C1 segment of cervical spinal cord (tissue), 14 donors: Measurements from ENCODE around the gene SLC13A2.

Source experiments
- DNase-seq, 14 donors: peaks; one replicate each; lab custom pipeline; 2025; lab: John Stamatoyannopoulos, UW

The SLC13A2 gene

DNA sequence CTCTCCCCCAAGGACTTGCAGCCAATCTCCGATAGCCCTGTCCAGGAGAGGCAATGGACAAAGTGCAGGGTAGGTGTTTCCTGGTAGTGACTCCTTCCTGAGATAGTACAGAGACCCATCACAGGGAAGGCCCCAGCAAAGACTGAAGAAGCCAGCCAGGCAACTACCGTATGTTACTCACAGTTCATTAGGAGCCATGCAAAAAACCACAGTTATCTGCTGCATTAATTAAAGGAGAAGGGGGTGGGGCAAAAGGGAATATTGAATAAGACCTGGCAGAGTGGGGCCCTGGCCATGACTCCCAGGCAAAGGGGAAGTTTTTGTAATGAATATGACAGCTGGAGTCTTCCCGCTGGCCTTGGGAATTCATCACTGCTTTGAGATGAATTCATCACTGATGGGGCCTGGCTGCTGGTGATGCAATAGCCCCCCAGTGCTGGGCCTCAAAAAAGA is 2.5 kb upstream of the SLC13A2 start:
- DNase-seq, result no peak

DNA sequence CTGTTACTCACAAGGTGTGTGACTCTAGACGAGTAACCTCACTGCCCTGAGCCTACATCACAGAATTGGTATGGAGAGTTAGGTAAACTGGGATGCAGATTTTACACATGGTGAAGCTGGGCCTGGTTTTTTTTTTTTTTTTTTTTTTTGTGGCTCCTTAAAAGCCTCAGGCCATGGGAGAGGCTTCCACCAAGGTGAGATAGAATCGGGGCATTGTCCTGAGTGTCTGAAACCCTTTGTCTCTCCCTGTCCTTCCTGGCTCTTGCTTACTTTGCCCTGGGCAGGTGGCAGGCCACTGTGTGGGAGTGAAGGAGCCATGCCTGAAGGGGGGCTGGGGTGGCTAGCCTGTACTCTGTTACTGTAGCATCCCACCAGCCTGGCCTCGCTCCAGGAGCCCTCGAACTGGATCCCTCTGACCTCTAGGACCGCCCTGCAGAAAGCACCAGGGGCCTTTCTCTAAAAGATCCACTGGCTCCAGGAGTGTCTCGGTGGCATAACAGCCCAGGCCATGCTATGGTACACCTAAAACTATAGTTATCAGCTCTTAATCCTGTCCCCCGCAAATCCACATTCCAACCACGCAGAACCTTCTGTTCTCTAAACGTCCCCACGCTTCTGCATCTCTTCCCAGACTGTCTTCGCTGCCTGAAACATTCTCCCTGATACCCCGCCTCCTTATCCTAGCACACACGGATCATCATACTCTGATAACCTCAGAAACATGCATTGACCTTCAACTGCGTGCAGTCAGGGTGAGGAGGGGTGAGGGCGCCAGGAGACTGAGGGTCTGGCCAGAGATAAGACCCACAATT is 1.7 kb upstream of the SLC13A2 start:
- no peak for DNase-seq

DNA sequence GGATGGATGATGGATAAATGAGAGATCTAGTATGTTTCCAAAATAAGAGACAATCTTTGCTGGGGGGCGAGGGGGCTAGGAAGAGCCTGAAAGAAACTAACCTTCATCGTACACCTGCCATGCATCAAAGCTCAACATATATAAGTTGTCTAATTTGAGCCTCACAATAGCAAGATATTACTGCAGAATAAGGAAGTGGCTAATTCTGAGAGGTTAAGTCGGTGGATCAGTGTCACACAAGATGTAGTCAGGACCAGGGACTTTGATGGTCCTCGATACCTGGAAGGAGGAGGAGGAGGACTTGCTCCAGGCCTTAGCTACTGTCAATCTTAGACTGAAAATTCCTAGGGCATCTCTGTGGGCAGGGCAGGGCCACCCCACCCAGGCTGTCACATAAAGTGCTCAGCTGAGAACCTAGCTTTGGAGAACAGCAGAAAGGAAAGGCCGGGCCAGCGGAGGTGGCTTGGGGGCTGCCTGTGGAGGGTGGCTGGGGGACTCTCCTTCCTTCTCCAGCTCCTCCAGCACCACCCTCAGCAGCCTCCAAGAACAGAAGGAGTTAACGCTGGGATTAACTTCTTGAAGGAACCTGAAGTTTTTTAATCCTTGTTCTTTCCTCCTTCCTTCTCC is 460 bp upstream of the SLC13A2 start:
- DNase-seq, result no peak

DNA sequence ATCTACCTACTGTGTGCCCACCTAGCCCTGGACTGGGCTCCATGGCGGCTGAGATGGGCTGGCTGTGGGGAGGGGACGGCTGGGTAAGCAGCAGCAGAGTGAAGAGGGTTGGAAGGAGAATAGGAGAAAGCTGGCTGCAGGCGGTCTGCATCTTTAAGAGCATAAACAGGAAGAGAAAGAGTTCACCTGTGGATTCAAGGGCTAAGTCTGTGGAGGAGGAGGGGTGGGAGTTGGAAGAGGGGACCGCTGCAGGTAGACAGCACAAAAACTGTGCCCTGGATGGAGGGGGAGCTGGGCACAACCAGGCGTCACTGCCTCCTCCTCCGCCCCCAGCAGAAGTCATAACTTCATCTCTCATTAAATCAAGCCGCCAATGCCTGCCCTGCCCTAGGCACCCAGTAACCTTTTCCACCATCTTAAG is 677 bp downstream of the SLC13A2 start:
- no peak for DNase-seq

DNA sequence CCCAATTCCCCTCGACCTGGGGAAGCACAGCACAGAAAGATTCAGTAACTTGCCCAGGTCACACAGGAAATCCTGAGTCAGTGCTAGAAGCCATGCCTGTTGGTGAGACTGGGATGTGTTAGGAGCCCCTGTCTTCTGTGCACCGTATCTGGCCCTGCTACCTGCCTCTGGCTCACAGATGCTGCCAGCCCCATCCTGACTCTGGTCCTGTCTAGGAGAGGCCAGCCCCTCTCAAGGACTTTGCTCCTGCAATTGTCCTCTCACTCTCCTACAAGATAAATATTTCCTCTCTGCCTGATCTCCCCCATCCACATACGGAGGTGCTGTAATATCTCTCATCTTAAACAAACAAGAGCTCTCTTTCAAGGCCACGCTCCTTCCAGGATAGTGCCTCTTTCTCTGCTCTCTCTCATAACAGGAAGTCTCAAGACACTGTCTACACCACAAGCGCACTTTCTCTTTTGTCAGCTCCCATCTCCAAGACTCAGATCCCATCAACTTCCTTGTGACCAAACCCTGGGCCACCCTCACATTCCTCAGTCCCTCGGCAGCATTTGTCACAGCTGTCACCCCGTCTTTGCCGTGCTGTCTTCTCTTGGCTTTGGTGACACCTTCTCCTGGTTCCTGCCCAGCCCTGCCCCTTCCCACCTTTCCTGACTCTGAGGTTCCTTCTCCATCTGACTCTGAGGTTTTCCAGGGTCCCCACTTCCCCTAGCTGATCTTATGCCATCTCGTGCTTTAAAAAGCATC is 1.9 kb downstream of the SLC13A2 start:
- no peak for DNase-seq

DNA sequence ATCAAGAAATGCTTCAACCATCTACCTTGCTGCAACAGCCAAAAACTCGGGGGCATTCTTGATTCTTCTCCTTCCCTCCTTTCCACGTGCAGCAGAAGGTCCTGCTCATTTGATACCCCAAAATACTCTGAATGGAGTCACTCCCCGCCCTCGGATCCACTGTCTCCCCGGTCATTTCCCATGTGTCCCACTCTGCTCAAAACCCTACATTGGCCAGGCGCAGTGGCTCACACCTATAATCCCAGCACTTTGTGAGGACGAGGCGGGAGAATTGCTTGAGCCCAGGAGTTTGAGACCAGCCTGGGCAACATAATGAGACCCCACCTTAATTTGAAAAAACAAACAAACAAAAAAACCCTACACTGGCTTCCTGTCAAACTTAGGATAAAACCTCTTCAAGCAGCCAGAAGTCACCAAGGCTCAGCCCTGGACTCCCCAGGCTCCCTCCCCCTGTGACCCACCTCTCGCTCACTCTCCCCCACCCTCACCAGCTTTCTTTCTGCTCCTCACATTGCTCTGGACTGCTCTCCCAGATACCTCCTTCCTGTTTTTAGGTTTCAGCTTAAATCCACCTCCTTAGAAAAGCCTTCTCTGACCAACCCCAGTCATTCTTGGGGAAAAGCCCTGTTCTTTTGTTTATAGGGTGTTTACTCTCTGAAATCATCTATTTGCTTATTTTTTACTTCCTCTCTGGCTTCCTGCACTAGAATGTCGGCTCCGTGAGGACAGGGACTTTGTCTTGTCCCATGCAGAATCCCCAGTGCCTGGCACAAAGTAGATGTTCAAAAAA is 2.8 kb downstream of the SLC13A2 start:
- no peak for DNase-seq

DNA sequence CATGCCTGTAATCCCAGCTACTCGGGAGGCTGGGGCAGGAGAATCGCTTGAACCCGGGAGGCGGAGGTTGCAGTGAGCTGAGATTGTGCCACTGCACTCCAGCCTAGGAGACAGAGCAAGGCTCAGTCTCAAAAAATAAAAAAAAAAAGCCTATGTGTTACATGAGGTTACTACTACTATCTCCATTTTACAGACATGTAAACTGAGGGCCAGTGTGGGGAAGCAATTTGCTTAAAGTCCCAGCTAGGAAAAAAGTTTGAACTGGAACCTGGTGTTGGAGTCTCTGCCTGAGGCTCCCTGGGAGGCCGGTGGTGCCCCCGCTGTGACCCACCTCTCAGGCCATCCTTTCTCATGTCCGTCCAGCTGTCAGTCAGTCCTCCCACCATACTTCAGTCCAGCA is 4.5 kb downstream of the SLC13A2 start:
- DNase-seq, result no peak

DNA sequence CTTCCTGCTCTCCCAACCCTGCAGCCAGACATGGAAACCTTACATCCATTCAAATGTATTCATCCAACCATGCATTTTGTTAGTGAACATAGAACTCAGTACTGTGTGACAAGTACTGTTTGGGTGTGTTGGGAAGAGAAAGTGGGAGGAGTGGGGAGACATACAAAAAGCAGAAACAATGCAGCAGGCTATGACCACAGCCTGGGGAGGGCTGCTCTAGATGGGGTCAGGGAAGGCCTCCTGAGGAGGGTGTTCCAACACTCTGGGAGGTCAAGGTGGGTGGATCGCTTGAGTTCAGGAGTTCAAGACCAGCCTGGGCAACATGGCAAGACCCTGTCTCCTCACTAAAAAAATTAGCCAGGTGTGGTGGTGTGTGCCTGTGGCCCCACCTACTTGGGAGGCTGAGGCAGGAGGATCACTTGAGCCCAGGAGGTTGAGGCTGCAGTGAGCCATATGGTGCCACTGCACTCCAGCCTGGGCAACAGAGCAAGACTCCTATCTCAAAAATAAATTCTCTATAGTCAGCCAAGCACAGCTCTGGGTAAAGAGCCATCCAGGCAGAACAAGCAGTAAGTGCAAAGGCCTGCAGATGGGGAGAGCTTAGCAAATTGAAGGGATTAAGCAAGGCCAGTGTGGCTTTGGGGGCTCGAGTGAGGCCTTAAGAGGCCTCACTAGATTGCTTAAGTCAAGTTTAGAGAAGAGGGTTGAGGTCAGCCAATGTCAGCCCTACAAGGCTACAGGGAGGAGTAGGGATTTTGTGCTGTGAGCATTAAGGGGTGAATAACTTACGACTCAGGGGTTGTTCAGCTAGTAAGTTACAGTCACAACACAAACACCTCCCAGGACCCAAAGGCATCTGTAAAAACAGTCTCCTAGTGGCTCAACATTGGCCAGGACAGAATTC is 5.5 kb downstream of the SLC13A2 start:
- DNase-seq, result no peak

DNA sequence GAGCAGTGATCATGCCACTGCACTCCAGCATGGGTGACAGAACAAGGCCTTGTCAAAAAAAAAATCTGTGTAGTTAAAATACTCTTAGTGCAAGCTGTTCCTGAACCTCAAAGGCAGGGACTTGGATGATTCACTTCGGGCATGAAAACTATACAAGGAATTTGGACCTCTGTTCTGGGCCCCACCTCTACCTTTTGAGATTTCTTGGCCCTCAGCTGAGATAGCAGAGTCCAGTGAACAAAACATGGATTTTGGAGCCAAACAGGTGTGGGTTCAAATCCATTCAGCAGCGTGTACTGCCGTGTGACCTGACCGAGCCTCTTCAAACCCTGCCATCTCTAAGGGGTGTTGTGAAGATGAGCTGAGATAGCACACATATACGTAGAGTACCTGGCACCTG is 6.8 kb downstream of the SLC13A2 start:
- no peak for DNase-seq

DNA sequence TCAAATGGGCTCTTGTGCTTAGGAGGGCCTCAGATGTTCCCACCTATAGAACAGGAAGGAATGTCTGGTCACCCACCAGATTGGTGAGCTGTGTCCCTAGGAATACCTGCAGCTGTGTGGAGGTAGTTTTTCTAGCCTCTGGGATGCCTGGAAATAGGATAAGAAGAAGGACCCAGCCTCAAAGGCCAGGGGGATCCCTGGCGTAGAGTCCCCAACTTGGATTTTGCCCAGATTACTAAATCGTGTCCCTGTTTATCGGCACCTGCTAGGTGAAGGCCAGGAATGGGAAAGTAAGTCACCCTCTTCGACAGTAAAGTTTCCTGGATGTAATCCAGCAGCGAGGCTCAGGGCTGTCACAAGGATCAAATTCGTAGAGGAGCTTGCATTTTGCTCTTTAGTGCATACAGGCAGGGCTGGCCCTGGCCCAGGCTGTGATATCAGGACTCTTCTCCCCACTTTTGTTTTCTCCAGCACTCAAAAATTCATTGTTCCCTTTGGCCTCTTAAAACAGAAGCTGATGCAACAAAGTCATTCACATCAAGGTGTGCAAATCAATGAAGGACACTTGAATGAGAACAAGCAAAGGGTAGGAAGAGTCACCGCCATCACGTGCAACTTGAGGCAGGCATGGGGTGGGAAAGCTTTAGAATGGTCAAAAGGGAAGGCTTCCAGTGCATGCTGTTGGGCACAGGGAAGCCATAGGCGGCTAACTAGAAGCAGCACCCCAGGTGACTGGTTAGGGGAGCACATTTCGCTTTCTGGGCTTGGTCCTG is 7.5 kb downstream of the SLC13A2 start:
- no peak for DNase-seq

DNA sequence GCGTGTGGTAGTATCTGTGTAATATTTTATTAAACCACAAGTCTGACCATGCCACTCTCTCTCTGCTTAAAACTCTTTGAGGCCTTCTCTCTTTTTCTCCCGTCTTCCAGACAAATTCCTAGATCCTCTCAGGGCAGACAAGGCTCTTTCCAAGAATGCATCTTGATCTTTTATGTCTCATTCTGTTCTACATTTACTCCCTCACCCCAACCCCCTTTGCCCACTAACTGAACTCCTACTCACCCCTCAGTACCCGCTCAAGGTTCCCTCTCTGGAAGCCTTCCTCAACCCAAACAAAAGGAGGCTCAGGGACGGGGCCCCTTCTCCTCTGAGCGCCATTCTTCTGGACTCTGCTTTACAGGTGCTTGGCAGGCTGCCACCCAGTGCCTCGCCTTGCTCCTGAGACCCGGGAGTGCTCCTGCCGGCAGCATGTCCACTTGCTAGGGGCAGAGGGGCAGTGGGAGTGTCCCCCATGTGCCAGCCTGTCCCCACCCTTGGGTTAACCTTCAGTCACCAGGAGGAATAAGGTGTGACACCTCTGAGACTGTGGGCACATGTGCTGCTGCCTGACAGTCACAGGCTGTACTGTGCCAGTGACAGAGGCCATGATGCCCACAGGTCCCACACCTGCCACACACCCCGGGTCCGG is 9.2 kb downstream of the SLC13A2 start:
- no peak for DNase-seq

DNA sequence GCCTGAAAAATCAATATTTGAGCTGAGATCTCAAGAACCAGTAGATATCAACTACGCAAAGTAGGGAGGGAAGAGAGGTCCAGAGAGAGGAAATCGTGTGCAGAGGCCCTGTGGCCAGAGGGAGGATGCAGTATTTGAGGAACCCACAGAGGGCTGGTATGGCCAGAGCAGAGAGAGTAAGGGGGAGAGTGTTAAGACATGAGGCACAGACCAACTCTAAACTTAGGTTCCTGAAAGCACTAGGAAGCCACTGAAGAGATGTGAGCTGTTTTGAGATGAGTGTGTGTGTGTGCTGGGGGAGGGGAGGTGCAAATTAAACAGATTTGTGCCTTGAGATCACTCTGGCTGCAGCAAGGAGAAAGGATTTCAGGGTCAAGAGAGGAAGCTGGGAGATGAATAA is 10.9 kb downstream of the SLC13A2 start:
- DNase-seq, result no peak

DNA sequence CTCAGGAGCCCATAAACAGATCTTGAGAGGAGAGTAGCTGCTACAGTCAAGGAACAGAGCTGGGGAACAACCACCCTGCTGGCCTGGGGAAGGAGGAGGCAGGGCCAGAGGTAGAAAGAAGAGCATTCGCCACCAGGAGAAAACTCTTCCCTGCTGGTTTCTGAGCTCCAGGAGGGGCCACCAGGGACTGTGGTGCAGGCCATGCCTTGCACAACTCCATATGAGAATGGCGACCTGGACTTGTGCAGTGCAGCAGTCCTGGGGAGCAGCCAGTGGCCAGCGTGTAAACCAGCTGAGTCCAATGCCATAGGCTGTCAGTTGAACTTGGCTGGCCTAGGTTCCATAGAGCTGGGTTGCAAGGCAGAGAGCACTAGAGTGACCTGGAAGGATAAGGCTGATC is 11.6 kb downstream of the SLC13A2 start:
- DNase-seq, result no peak

DNA sequence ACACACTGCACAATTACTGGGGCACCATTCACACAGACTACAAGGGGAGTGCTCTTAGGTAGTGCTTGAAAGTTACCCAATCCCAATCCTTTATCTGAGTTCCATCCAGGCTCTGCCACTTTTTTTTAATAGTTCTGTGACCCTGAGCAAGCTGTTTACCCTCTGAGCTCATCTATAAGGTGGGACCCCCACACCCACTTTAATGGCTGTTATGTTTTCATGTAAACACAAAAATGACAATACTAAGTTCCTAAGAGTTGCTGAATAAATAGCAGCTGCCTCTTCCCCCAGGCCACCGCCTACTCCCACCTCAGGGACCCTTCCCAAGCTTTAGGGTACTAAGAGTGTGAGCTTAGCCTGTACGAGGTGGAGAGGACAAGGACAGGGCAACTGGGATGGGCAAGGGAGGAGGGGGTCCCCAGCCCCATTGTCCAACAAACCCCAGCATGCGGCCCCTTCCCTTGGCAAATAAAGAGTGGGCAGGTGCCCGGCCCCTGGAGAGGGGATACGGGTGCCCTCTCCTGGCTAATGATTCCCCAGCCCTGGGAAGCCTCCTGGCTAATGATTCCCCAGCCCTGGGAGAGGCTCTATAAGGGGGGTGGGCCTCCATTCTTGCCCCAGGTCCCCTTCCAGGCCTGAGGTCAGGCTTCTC is 14.6 kb downstream of the SLC13A2 start:
- DNase-seq, result no peak

DNA sequence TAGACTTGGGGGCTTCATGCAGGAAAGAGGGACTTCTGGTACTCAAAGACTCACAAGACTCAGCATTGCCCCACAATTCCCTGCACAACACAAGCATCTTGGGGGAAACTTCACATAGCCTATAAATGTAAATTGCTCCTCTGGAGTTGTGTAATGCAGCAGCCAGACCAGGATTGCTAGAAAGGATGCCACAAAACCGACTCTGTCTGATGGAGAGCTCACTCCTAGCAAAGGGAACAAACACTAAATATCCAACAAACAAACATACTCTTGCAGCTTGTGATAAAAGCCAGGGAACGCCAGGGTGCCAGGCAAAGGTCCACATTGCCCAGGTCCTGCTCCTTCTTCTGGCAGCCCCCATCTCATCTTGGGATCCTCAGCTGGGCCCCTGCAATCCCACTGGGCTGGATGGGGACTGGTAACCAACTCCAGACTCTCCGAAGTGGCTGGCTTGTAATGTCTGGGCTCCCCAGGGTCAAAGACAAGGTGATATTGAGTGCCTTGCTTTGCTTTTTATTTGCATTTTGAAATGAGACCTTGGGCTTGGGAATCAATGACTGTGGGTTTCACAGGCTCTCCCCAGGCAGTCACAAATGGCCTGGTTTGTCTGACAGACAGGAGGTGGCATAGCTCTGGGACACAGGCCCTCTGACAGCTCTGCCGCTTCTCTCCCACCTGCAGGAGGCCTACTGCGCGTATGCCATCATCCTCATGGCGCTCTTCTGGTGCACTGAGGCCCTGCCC is 15.3 kb downstream of the SLC13A2 start:
- DNase-seq, result no peak

DNA sequence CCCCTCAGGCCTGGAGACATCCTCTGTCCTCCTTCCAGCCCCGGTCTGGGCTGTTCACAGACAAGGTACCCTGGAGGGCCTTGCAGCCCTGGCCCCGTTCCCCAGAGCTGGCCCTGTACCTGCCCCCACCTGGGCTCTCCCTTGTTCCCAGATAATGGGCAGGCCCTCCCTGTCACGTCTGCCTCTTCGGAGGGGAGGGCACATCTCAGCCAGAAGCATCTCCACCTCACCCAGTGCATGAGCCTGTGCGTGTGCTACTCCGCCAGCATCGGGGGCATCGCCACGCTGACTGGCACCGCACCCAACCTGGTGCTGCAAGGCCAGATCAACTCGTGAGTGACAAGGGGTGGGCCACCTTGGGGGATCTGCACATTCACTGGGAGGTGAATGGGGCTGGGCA is 17.8 kb downstream of the SLC13A2 start:
- no peak for DNase-seq

DNA sequence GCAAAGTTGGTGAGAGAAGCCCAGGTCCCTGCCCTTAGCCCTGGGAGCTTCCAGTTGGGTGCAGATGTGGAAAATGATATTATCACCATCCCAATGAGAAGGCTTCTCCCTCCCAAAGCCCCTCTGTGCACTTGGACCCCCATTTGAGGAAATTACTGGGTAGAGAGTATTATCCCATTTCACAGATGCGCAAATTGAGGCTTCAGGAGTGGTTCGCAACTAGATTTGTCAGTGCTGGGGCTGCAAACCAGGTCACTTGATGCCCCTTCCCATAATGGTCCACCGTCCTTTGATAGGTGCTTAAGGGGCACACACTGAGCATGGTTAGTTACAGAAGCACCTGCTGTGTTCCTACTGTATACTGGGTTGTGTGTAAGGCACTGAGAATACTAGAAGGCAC is 18.4 kb downstream of the SLC13A2 start:
- DNase-seq, result no peak
